ENCODE results near the gene EVI5.
"Not testable (repeated sequence)": the region's sequence is repeated elsewhere in the genome, so short reads cannot be mapped to it uniquely, and the experiment has no call there.

The EVI5 gene

GRCh38 chr1:92791487-92792066 lies 6.7 kb upstream of the EVI5 start:
- no peak for DNase-seq

- DNase-seq, result no peak
Measured at GRCh38 chr1:92790867-92791266, 6.0 kb upstream of the EVI5 start.

- no peak for DNase-seq
Measured at GRCh38 chr1:92790081-92790480, 5.2 kb upstream of the EVI5 start.

- no peak for DNase-seq
Measured at GRCh38 chr1:92786111-92786901, 1.4 kb upstream of the EVI5 start.

GRCh38 chr1:92784021-92784638 lies 778 bp downstream of the EVI5 start:
- no peak for DNase-seq

- not testable (repeated sequence) for DNase-seq
Measured at GRCh38 chr1:92783550-92783949, 1.4 kb downstream of the EVI5 start.

- no peak for DNase-seq
Measured at GRCh38 chr1:92778376-92778775, 6.5 kb downstream of the EVI5 start.

- no peak for DNase-seq
Measured at GRCh38 chr1:92774407-92774806, 10.5 kb downstream of the EVI5 start.

GRCh38 chr1:92773749-92774148 lies 11.2 kb downstream of the EVI5 start:
- DNase-seq, result not testable (repeated sequence)

GRCh38 chr1:92769856-92770255 lies 15.1 kb downstream of the EVI5 start:
- no peak for DNase-seq

- DNase-seq, result no peak
Measured at GRCh38 chr1:92768915-92769314, 16.0 kb downstream of the EVI5 start.

GRCh38 chr1:92768296-92768695 lies 16.6 kb downstream of the EVI5 start:
- no peak for DNase-seq

- DNase-seq, result no peak
Measured at GRCh38 chr1:92764116-92764515, 20.8 kb downstream of the EVI5 start.

GRCh38 chr1:92762355-92762754 lies 22.6 kb downstream of the EVI5 start:
- DNase-seq, result no peak

- no peak for DNase-seq
Measured at GRCh38 chr1:92759361-92759760, 25.5 kb downstream of the EVI5 start.

- DNase-seq, result no peak
Measured at GRCh38 chr1:92756537-92756936, 28.4 kb downstream of the EVI5 start.

GRCh38 chr1:92755541-92756461 lies 29.1 kb downstream of the EVI5 start:
- DNase-seq, result no peak

GRCh38 chr1:92754719-92755050 lies 30.2 kb downstream of the EVI5 start:
- no peak for DNase-seq

GRCh38 chr1:92754000-92754718 lies 30.7 kb downstream of the EVI5 start:
- DNase-seq, result no peak

- no peak for DNase-seq
Measured at GRCh38 chr1:92752719-92753118, 32.2 kb downstream of the EVI5 start.

- DNase-seq, result no peak
Measured at GRCh38 chr1:92749024-92749634, 35.8 kb downstream of the EVI5 start.

- DNase-seq, result no peak
Measured at GRCh38 chr1:92748138-92748537, 36.8 kb downstream of the EVI5 start.

Measured in NCI-H2081 treated with DMSO at 0.1 percent for 48 hours (cell line).